PC-3 (cell line): ENCODE data around the gene DGUOK. TPM values are rescaled to one million over a fixed set of nuclear protein-coding genes. Genes with fewer than 3 reads are reported as not detected.

ENCODE experiments used
- ATAC-seq: fragments of 200-7000 bp; cut with Tn5 transposase; 2 replicates; pipeline ENCODE4 v1.9.1; 2020; ENCODE audit warnings: mild to moderate bottlenecking, moderate library complexity
- BruUV-seq: library from RNA; stranded (reverse); fragments of 400-500 nt; replicated peaks from 2 replicates; lab custom pipeline; 2021; lab: Mats Ljungman, UMichigan
- CTCF ChIA-PET: fragments of 300-600 bp; sonication (Branson Sonifier 250); formaldehyde crosslinking; loops from one replicate; lab custom pipeline; 2022; ENCODE audit warnings: antibody characterized with exemption; lab: Charles Lee
- POLR2A ChIA-PET: fragments of 300-600 bp; sonication (Branson Sonifier 250); formaldehyde crosslinking; loops from one replicate; lab custom pipeline; 2022; ENCODE audit warnings: antibody characterized with exemption; ENCODE audit not compliant: unreplicated experiment; lab: Charles Lee
- DNase-seq: peaks from one replicate; pipeline ENCODE4 v3.0.0-alpha.2; 2015
- H2AFZ ChIP-seq: fragments of 300-600 bp; sonication (generic); 2 replicates; pipeline ENCODE4 v1.6.0; 2016; ENCODE audit warnings: antibody characterized with exemption, low read length
- H3F3A ChIP-seq: fragments of 300-600 bp; sonication (generic); one replicate; pipeline ENCODE4 v1.6.0; 2017; ENCODE audit warnings: antibody characterized with exemption, low read length, control low read depth, mild to moderate bottlenecking; ENCODE audit not compliant: unreplicated experiment
- H3K27ac ChIP-seq: fragments of 300-600 bp; sonication (generic); 2 replicates; pipeline ENCODE4 v1.5.1; 2016; ENCODE audit warnings: mild to moderate bottlenecking, low read length
- H3K27me3 ChIP-seq: fragments of 300-600 bp; sonication (generic); 2 replicates; pipeline ENCODE4 v1.6.1; 2016; ENCODE audit warnings: low read length, mixed read lengths
- H3K36me3 ChIP-seq: fragments of 300-600 bp; sonication (generic); 2 replicates; pipeline ENCODE4 v1.6.1; 2016; ENCODE audit warnings: low read depth, mixed run types, low read length, mixed read lengths
- H3K4me1 ChIP-seq: fragments of 300-600 bp; sonication (generic); 2 replicates; pipeline ENCODE4 v1.5.1; 2016; ENCODE audit warnings: low read length; ENCODE audit not compliant: insufficient read depth
- H3K4me2 ChIP-seq: fragments of 300-600 bp; sonication (generic); 2 replicates; pipeline ENCODE4 v1.6.0; 2016; ENCODE audit warnings: low read length
- H3K4me3 ChIP-seq: fragments of 300-600 bp; sonication (generic); 2 replicates; pipeline ENCODE4 v1.5.1; 2016; ENCODE audit warnings: mild to moderate bottlenecking, low read length, mixed read lengths
- H3K79me2 ChIP-seq: fragments of 300-600 bp; sonication (generic); 2 replicates; pipeline ENCODE4 v1.6.1; 2017; ENCODE audit warnings: low read length, mixed read lengths
- H3K9ac ChIP-seq: fragments of 300-600 bp; sonication (generic); 2 replicates; pipeline ENCODE4 v1.6.0; 2016; ENCODE audit warnings: mild to moderate bottlenecking, low read length
- H3K9me2 ChIP-seq: fragments of 300-600 bp; sonication (generic); replicated peaks from 2 replicates; pipeline ENCODE4 v1.6.1; 2016; ENCODE audit warnings: mixed run types, low read length, mixed read lengths
- H3K9me3 ChIP-seq: fragments of 300-600 bp; sonication (generic); 2 replicates; pipeline ENCODE4 v1.6.1; 2016; ENCODE audit warnings: low read length, mixed read lengths
- H4K20me1 ChIP-seq: fragments of 300-600 bp; sonication (generic); 2 replicates; pipeline ENCODE4 v1.6.1; 2016; ENCODE audit warnings: low read length, mixed read lengths
- EZH2 ChIP-seq: fragments of 300-600 bp; sonication (generic); IDR thresholded peaks from one replicate; pipeline ENCODE4 v1.6.1; 2017; ENCODE audit warnings: antibody characterized with exemption, mild to moderate bottlenecking, low read length; ENCODE audit not compliant: unreplicated experiment
- EZH2phosphoT487 ChIP-seq: fragments of 300-600 bp; sonication (generic); IDR thresholded peaks from 2 replicates; pipeline ENCODE4 v1.6.1; 2018; ENCODE audit warnings: mild to moderate bottlenecking, antibody characterized with exemption, low read length, borderline replicate concordance
- intact Hi-C: fragments of 100-400 bp; cut with micrococcal nuclease; formaldehyde crosslinking; loops from 2 replicates; pipeline ENCODE4 v1.9.0; 2023
- total RNA-seq: library from RNA; depleted of rRNA; stranded (reverse); fragments of >200 nt; gene quantifications from 2 replicates; pipeline ENCODE4 v1.2.3, GENCODE V29; 2014
- TF ChIP-seq, protein P1 (sequence below): fragments of 300-600 bp; sonication (generic); conservative IDR thresholded peaks from 2 replicates; pipeline ENCODE4 v1.5.1; 2017; ENCODE audit warnings: antibody characterized with exemption, low read depth, mild to moderate bottlenecking, low read length

The DGUOK gene
- total RNA-seq, 1 experiment from 2014 or later, result 61.3 TPM

DNA sequence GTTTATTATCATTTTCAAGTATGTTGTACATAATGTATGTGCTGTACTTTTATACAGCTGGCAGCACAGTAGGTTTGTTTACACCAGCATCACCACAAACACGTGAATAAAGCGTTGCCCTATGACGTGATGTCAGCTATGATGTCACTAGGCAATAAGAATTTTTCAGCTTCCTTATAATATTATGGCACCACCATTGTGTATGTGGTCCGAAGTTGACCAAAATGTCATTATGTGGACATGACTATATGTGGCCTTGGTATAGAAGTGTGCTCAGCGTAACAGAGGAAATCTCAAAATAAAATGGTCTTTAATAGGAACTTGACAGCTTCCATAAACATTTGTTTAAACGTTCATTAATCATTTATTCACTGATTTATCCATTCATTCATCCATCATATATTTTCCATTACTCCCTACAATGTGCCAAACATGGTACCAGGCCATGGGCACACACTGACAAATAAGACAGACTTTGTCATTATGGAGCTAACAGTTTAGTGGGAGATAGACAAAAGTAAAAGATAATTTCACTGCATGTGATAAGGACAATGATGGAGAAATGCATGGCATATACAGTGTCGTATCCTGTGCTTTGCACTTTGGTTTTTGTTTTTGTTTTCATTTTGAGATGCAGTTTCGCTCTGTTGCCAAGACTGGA, 15.0 kb upstream of the DGUOK start:
- Histone ChIP-seq H3K79me2 (no peaks in the 10 kb centered on the region), H3F3A (no peaks in the 10 kb centered on the region), H3K27me3 (no peaks in the 10 kb centered on the region), H2AFZ (no peak overlapping the region), H3K27ac (no peak overlapping the region), H3K4me2 (no peak overlapping the region), H3K36me3 (no peaks in the 10 kb centered on the region; the same call in 1 of the 2 replicates), H3K4me3 (no peak overlapping the region), H3K9me3 (no peaks in the 10 kb centered on the region), H3K9ac (no peak overlapping the region), H3K9me2 (no peaks in the 10 kb centered on the region), H3K4me1 (no peaks in the 10 kb centered on the region), H4K20me1 (no peaks in the 10 kb centered on the region)
- DNase-seq, result no peak
- no TSS peak for BruUV-seq
- TF ChIP-seq EZH2phosphoT487, result no peak
- TF ChIP-seq, protein P1, sequence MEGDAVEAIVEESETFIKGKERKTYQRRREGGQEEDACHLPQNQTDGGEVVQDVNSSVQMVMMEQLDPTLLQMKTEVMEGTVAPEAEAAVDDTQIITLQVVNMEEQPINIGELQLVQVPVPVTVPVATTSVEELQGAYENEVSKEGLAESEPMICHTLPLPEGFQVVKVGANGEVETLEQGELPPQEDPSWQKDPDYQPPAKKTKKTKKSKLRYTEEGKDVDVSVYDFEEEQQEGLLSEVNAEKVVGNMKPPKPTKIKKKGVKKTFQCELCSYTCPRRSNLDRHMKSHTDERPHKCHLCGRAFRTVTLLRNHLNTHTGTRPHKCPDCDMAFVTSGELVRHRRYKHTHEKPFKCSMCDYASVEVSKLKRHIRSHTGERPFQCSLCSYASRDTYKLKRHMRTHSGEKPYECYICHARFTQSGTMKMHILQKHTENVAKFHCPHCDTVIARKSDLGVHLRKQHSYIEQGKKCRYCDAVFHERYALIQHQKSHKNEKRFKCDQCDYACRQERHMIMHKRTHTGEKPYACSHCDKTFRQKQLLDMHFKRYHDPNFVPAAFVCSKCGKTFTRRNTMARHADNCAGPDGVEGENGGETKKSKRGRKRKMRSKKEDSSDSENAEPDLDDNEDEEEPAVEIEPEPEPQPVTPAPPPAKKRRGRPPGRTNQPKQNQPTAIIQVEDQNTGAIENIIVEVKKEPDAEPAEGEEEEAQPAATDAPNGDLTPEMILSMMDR, result no peak
- TF ChIP-seq EZH2, result no peak
- CTCF ChIA-PET, result no interaction called here
- POLR2A ChIA-PET, result no interaction called here
- ATAC-seq, result no peak
- intact Hi-C loops, result no loop called here

DNA sequence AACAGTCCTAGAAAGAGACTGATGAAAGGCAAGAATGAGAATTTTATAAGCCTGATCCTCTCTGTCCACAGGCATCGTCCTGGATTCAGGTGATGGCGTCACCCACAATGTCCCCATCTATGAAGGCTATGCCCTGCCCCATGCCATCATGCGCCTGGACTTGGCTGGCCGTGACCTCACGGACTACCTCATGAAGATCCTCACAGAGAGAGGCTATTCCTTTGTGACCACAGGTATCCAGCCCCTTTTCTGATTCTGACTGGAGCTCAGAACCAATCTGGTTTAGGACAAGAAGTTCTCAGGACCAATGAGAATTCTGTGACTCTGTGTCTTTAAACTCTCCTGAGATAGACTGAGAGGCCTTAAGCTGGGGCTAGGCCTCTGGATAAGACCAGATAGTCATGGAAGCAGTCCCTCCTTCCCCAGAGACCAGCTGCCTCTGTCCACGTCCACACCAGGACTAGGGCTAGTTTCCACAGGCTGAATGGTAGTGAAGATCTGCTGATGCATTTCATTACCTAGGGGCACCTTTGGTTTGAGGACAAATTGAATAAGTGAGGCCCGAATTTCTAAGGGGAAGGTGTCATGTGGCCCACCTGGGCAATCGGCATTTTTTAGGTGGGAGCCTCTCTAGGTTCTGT, 13.1 kb upstream of the DGUOK start:
- Histone ChIP-seq H3K4me1 (no peaks in the 10 kb centered on the region), H3K9ac (no peak overlapping the region), H2AFZ (no peak overlapping the region), H3K36me3 (no peaks in the 10 kb centered on the region), H3K9me2 (no peaks in the 10 kb centered on the region), H3K27me3 (no peaks in the 10 kb centered on the region), H3K4me2 (no peak overlapping the region), H4K20me1 (no peaks in the 10 kb centered on the region), H3K9me3 (no peaks in the 10 kb centered on the region), H3K4me3 (no peak overlapping the region), H3K79me2 (no peaks in the 10 kb centered on the region), H3K27ac (no peak overlapping the region), H3F3A (no peaks in the 10 kb centered on the region)
- ChIA-PET POLR2A (interaction anchor here (0.6 kb wide), 2 partner anchors 13 to 396 kb away, joined by 3 read pairs; partner anchors contain the start of gene DGUOK), CTCF (no interaction called here)
- intact Hi-C loops, result no loop called here
- ATAC-seq (no peak), DNase-seq (no peak)
- BruUV-seq, result no TSS peak
- TF ChIP-seq EZH2phosphoT487 (no peak), EZH2 (no peak)
- TF ChIP-seq, protein P1, result no peak

DNA sequence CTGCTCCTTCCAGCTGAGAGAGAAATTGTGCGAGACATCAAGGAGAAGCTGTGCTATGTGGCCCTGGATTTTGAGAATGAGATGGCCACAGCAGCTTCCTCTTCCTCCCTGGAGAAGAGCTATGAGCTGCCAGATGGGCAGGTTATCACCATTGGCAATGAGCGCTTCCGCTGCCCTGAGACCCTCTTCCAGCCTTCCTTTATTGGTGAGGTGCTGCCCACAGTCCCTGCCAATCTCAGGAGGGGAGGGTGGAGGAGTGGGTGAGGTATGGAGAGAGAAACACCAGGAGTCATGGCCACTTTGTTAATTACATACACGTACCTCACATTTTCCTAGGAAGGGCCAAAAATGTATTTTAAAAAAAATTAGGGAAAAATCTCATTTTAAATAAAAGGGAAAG, 12.0 kb upstream of the DGUOK start:
- H3K9me2 ChIP-seq, result no peaks in the 10 kb centered on the region
- H3K27me3 ChIP-seq, result no peaks in the 10 kb centered on the region
- no peaks in the 10 kb centered on the region for H3K4me1 ChIP-seq
- ATAC-seq (no peak), DNase-seq (no peak)
- ChIA-PET CTCF (no interaction called here), POLR2A (no interaction called here)
- no TSS peak for BruUV-seq
- no peak overlapping the region for H2AFZ ChIP-seq
- TF ChIP-seq EZH2phosphoT487 (no peak), EZH2 (no peak)
- TF ChIP-seq, protein P1, result no peak
- H3K27ac ChIP-seq, result no peak overlapping the region
- no peak overlapping the region for H3K4me2 ChIP-seq
- H3K79me2 ChIP-seq, result no peaks in the 10 kb centered on the region
- H4K20me1 ChIP-seq, result no peaks in the 10 kb centered on the region
- H3K9ac ChIP-seq, result no peak overlapping the region
- H3K36me3 ChIP-seq, result no peaks in the 10 kb centered on the region
- no peak overlapping the region for H3K4me3 ChIP-seq
- intact Hi-C loops, result no loop called here
- H3K9me3 ChIP-seq, result no peaks in the 10 kb centered on the region
- no peaks in the 10 kb centered on the region for H3F3A ChIP-seq
